Dendritic cell treated with granulocyte-macrophage colony-stimulating factor and Interleukin-4, amounts not matched to agents 40 ng/mL and 50 ng/mL, for 4 days (primary cell): Measurements from ENCODE around the gene DCAF7.

Source experiments
- H3K27ac Mint-ChIP-seq: one replicate; pipeline ENCODE4 v1.8.0; 2022; ENCODE audit warnings: mild to moderate bottlenecking, mixed read lengths
- H3K27me3 Mint-ChIP-seq: one replicate; pipeline ENCODE4 v1.8.0; 2022; ENCODE audit warnings: mild to moderate bottlenecking, mixed read lengths
- H3K36me3 Mint-ChIP-seq: one replicate; pipeline ENCODE4 v1.8.0; 2022; ENCODE audit warnings: low read depth, mixed read lengths
- H3K4me1 Mint-ChIP-seq: one replicate; pipeline ENCODE4 v1.8.0; 2022; ENCODE audit warnings: low read depth, mixed read lengths
- H3K4me3 Mint-ChIP-seq: one replicate; pipeline ENCODE4 v1.8.0; 2022; ENCODE audit warnings: mild to moderate bottlenecking, moderate library complexity, mixed read lengths
- H3K9me3 Mint-ChIP-seq: one replicate; pipeline ENCODE4 v1.8.0; 2022; ENCODE audit warnings: mixed read lengths
- intact Hi-C: fragments of 100-400 bp; cut with micrococcal nuclease; formaldehyde crosslinking; loops from one replicate; pipeline ENCODE4 v1.15.0; 2022

Gene DCAF7

DNA sequence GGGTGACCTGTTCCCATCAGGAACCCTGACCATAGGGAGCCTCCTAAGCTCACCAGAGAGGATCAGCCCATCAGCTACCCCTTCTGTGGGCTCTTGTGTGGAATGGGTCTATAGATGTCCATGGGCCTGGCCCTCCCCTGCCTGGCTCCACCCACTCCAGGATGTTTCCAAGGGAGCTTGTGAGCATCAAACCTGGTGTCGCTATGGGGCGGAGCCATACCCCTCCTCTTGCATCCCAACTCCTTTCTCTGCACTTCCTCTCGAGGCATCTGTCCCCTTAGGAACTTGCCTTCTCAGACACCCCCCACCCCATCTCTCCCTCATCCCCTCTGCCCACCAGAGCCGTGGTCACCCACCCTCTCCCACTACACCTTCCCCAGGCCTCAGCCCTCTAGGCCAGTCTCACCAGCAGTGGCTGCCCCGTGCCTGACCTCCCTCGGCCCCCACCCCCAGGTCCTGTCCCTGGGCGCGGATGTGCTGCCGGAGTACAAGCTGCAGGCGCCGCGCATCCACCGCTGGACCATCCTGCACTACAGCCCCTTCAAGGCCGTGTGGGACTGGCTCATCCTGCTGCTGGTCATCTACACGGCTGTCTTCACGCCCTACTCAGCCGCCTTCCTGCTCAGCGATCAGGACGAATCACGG is 16.7 kb upstream of the DCAF7 start:
- no peak overlapping the region for H3K4me3 Mint-ChIP-seq
- H3K9me3 Mint-ChIP-seq, result no peaks in the 10 kb centered on the region
- no peak overlapping the region for H3K27ac Mint-ChIP-seq
- intact Hi-C loops, result no loop called here
- H3K27me3 Mint-ChIP-seq, result peaks cover 28% of the 10 kb centered on the region
- H3K4me1 Mint-ChIP-seq, result peaks cover 4% of the 10 kb centered on the region
- H3K36me3 Mint-ChIP-seq, result no peaks in the 10 kb centered on the region

DNA sequence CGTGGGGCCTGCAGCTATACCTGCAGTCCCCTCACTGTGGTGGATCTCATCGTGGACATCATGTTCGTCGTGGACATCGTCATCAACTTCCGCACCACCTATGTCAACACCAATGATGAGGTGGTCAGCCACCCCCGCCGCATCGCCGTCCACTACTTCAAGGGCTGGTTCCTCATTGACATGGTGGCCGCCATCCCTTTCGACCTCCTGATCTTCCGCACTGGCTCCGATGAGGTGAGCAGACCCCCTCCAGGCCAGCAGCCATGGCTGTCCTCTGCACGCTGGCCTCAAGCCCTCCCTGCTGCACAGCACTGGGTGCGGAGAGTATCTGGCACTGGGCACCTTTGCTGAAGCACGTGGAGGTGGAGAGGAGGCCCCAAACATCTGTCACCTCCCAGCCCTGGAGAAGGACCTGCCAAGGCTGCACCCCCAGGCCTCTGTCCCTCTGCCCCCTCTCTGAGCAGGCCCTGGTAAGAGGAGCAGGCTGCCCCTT is 16.2 kb upstream of the DCAF7 start:
- Mint-ChIP-seq H3K27ac (no peak overlapping the region), H3K27me3 (peaks cover 34% of the 10 kb centered on the region)
- intact Hi-C loops, result no loop called here

DNA sequence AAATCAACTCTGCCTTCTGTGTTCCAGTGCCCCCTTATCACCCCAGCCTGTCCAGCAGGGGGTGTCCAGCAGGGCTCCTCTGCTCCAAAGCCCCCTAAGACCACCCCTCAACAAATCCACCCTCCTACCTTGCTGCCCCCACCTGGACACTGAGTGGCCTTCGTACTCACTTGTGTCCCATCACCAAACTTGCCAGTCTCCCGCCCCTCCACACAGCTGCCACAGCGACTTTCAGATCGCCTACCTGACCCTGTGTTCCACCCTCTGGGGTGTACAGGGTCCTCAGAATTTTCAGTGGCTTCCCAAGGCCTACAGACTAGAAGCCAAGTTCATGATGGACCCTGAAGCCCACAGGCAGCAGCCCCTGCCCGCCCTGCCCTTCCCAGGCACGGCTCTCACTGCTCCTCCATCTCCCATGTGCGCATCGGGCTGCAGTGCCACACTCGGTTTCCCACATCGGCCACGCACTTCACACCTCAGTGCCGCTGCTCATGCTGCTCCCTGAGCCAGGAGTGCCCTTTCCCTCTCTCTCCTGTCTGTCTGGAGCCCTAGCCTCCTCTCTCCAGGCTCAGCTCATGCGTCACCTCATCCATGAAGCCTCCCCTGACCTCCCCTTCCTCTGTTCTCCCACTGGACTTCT is 15.3 kb upstream of the DCAF7 start:
- H3K9me3 Mint-ChIP-seq, result no peaks in the 10 kb centered on the region
- H3K27me3 Mint-ChIP-seq, result peaks cover 42% of the 10 kb centered on the region
- no peak overlapping the region for H3K4me3 Mint-ChIP-seq
- peaks cover 5% of the 10 kb centered on the region for H3K4me1 Mint-ChIP-seq
- no peak overlapping the region for H3K27ac Mint-ChIP-seq
- intact Hi-C loops, result no loop called here
- H3K36me3 Mint-ChIP-seq, result no peaks in the 10 kb centered on the region

More for the DNA sequence above, 16.2 kb upstream of the DCAF7 start:
- Mint-ChIP-seq H3K9me3 (no peaks in the 10 kb centered on the region), H3K4me1 (peaks cover 5% of the 10 kb centered on the region), H3K36me3 (no peaks in the 10 kb centered on the region), H3K4me3 (no peak overlapping the region)

DNA sequence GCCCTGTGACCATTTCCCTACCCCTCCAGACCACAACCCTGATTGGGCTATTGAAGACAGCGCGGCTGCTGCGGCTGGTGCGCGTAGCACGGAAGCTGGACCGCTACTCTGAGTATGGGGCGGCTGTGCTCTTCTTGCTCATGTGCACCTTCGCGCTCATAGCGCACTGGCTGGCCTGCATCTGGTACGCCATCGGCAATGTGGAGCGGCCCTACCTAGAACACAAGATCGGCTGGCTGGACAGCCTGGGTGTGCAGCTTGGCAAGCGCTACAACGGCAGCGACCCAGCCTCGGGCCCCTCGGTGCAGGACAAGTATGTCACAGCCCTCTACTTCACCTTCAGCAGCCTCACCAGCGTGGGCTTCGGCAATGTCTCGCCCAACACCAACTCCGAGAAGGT is 14.6 kb upstream of the DCAF7 start:
- H3K4me1 Mint-ChIP-seq, result peaks cover 5% of the 10 kb centered on the region
- no peaks in the 10 kb centered on the region for H3K9me3 Mint-ChIP-seq
- H3K27me3 Mint-ChIP-seq, result peaks cover 45% of the 10 kb centered on the region
- intact Hi-C loops, result no loop called here
- H3K27ac Mint-ChIP-seq, result no peak overlapping the region
- H3K4me3 Mint-ChIP-seq, result no peak overlapping the region
- no peaks in the 10 kb centered on the region for H3K36me3 Mint-ChIP-seq

DNA sequence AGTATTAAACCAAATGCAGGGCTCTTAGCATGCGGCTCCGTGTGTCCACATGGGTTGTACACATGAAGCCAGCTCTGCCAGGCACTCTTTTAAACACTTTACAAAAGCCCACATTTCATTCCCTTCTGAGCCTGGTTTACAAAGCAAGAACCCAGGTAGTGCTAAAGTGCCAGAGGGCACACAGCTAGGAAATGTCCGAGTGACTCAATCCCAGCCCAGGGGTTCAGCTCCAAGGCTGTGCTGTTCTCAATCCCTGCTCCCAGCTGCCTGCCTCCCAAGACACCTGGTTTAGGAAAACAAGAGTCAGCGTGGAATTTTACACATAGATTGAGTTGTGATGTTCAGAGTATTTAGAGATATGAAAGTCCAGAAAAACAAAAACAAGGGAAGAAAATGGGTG is 13.3 kb upstream of the DCAF7 start:
- Mint-ChIP-seq H3K9me3 (no peaks in the 10 kb centered on the region), H3K4me3 (no peak overlapping the region), H3K36me3 (no peaks in the 10 kb centered on the region), H3K4me1 (peaks cover 10% of the 10 kb centered on the region), H3K27ac (no peak overlapping the region), H3K27me3 (peaks cover 45% of the 10 kb centered on the region)
- intact Hi-C loops, result no loop called here

DNA sequence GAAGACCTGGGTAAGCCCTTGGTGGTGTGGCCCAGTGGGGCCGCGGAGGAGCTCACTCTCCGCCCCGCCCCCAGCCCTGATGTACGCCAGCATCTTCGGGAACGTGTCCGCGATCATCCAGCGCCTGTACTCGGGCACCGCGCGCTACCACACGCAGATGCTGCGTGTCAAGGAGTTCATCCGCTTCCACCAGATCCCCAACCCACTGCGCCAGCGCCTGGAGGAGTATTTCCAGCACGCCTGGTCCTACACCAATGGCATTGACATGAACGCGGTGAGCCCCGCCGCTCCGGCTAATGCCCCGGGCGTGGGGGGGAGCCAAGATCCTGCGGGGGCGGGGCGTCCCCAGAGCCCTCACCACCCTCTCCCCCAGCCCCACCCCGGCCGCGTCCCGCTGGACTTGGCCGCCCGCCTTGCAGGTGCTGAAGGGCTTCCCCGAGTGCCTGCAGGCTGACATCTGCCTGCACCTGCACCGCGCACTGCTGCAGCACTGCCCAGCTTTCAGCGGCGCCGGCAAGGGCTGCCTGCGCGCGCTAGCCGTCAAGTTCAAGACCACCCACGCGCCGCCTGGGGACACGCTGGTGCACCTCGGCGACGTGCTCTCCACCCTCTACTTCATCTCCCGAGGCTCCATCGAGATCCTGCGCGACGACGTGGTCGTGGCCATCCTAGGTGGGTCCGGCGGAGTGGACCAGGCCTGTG is 12.1 kb upstream of the DCAF7 start:
- peaks cover 10% of the 10 kb centered on the region for H3K4me1 Mint-ChIP-seq
- H3K27me3 Mint-ChIP-seq, result peaks cover 43% of the 10 kb centered on the region
- intact Hi-C loops, result no loop called here
- no peak overlapping the region for H3K4me3 Mint-ChIP-seq
- no peaks in the 10 kb centered on the region for H3K36me3 Mint-ChIP-seq
- no peak overlapping the region for H3K27ac Mint-ChIP-seq
- H3K9me3 Mint-ChIP-seq, result no peaks in the 10 kb centered on the region

DNA sequence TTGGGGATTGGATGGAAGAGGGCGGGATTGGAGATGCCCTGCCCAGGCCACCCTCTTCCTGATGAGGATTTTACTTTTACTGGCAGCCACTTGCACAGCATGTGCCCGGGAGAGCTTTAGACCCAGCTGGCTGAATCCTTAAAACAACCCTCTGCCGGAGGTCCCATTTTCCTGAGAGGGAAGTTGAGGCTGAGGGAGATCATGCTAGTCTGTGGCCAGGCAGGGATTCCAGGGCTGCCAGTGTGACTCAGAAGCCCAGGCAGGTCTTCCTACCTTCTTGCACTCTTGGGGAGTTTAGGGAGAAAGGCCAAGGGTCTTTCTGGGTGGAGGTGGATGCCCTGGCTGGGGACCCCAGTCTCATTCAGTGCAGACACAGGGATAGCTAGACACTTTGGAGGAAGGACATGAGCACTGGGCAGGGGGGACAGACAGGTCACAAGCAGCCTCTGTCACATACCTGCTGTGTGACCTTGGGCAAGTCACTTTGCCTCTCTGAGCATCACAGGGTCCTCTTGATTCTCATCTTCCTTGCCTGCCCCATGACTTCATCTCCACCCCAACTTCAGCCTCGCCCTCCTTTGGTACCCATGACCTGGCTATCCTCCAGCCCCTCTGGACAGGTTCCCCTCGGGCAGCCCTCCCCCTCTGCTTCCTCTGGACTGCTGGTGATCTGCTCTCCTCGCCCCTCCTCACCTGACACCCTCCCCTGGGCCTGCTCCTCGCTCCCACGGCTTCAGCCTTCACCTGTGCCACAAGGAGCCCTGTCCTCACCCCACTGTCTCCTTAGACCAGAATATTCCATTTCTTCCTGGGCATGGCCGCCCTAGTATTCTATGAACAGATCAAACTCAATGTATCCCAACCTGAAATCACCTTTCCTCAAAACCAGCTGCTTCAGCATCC is 11.3 kb upstream of the DCAF7 start:
- Mint-ChIP-seq H3K4me1 (peaks cover 10% of the 10 kb centered on the region), H3K27ac (no peak overlapping the region), H3K4me3 (no peak overlapping the region), H3K36me3 (no peaks in the 10 kb centered on the region), H3K9me3 (no peaks in the 10 kb centered on the region), H3K27me3 (peaks cover 42% of the 10 kb centered on the region)
- intact Hi-C loops, result no loop called here

DNA sequence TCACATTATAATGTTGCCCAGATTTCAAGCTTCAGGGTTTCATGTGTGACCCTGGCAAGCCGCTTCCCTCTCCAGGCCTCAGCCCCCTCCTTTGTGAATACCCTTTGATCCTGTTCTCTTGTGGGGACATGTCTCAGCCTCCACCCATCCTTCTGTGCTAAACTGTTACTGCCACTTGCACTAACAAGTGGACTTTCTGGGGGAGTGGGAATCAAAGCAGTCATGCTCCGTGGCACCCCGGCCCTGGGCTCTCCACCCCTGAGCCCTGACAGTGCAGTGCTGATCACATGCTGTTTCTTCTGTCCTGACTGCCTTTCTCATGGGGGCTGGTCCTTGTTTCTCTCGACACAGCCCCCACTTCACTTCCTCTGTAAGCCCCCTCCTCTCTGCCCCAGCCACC is 9.7 kb upstream of the DCAF7 start:
- H3K4me1 Mint-ChIP-seq, result peaks cover 10% of the 10 kb centered on the region
- H3K9me3 Mint-ChIP-seq, result no peaks in the 10 kb centered on the region
- H3K36me3 Mint-ChIP-seq, result no peaks in the 10 kb centered on the region
- intact Hi-C loops, result no loop called here
- H3K27ac Mint-ChIP-seq, result no peak overlapping the region
- H3K27me3 Mint-ChIP-seq, result peaks cover 33% of the 10 kb centered on the region
- no peak overlapping the region for H3K4me3 Mint-ChIP-seq

DNA sequence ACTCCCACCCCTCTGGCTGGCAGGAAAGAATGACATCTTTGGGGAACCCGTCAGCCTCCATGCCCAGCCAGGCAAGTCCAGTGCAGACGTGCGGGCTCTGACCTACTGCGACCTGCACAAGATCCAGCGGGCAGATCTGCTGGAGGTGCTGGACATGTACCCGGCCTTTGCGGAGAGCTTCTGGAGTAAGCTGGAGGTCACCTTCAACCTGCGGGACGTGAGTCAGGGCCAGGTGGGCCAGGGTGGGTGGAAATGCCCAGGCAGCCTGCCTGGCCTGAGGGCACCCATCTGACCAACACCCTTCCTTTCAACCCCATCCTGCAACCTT is 8.1 kb upstream of the DCAF7 start:
- H3K27ac Mint-ChIP-seq, result no peak overlapping the region
- H3K36me3 Mint-ChIP-seq, result no peaks in the 10 kb centered on the region
- no peaks in the 10 kb centered on the region for H3K9me3 Mint-ChIP-seq
- H3K4me3 Mint-ChIP-seq, result no peak overlapping the region
- intact Hi-C loops, result no loop called here
- peaks cover 10% of the 10 kb centered on the region for H3K4me1 Mint-ChIP-seq
- H3K27me3 Mint-ChIP-seq, result peaks cover 30% of the 10 kb centered on the region

DNA sequence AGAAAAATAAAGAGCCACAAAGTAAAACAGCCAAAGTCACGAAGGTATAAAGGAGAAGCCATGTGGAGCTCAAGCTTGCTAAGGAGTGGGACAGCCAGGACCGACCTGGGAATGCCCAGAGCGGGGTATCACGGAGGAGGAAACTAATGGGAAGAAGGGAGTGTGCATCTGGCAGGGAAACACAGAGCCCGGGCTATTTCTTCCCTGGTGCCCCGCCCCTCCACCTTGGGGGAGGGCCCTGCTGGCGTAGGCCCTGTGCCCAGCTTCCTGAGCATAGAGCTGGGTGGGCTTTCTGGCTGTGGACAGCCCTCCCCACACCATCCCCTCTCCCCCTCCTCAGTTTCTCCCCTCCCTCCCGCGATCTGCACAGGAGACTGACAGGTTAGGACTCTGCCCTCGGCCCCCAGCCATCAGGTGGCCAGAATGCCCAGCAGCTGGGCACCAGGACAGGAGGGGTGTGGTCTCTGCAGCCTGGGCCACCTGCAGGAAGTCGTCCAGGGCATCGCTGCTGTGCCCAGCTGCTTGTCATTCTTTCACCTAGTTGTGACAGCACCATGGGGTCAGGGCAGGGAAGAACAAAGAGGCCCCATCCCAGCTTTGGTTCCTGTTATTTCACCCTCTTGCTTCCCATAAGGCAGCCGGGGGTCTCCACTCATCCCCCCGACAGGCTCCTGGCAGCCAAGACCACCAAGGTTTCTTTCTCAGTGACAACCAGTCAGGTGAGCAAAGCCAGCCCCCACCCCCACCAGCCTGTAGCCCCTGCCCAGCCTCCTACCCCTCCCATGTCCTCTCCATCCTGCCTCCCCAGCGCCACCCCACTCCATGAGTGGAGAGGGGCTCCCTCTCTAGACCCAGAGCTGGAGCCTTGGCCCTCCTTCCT is 7.1 kb upstream of the DCAF7 start:
- intact Hi-C loops, result no loop called here
- H3K9me3 Mint-ChIP-seq, result no peaks in the 10 kb centered on the region
- H3K36me3 Mint-ChIP-seq, result no peaks in the 10 kb centered on the region
- H3K4me3 Mint-ChIP-seq, result no peak overlapping the region
- H3K4me1 Mint-ChIP-seq, result peaks cover 10% of the 10 kb centered on the region
- no peak overlapping the region for H3K27ac Mint-ChIP-seq
- H3K27me3 Mint-ChIP-seq, result peaks cover 20% of the 10 kb centered on the region

DNA sequence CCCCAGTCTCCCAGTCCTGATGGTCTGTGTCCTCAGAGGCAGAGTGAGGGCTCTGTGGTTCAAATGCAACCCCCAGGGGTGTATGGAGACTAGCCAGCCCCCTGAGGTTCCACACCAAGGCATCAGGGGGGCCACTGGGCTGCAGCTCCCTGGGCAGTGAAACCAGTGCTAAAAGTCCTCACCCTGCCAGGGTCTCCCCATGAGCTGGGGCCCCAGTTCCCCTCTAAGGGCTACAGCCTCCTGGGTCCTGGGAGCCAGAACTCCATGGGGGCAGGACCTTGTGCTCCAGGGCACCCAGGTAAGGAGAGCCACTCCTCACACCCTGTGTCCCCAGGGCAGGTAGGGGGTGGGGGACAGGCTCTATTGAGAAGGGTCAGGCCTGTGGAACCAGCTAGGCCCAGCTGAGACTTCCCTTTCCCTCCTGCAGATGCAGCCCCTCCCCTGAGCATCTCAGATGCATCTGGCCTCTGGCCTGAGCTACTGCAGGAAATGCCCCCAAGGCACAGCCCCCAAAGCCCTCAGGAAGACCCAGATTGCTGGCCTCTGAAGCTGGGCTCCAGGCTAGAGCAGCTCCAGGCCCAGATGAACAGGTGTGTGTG is 6.4 kb upstream of the DCAF7 start:
- Mint-ChIP-seq H3K27me3 (peaks cover 13% of the 10 kb centered on the region), H3K9me3 (no peaks in the 10 kb centered on the region), H3K36me3 (no peaks in the 10 kb centered on the region), H3K27ac (no peak overlapping the region), H3K4me1 (peaks cover 5% of the 10 kb centered on the region), H3K4me3 (no peak overlapping the region)
- intact Hi-C loops, result no loop called here

DNA sequence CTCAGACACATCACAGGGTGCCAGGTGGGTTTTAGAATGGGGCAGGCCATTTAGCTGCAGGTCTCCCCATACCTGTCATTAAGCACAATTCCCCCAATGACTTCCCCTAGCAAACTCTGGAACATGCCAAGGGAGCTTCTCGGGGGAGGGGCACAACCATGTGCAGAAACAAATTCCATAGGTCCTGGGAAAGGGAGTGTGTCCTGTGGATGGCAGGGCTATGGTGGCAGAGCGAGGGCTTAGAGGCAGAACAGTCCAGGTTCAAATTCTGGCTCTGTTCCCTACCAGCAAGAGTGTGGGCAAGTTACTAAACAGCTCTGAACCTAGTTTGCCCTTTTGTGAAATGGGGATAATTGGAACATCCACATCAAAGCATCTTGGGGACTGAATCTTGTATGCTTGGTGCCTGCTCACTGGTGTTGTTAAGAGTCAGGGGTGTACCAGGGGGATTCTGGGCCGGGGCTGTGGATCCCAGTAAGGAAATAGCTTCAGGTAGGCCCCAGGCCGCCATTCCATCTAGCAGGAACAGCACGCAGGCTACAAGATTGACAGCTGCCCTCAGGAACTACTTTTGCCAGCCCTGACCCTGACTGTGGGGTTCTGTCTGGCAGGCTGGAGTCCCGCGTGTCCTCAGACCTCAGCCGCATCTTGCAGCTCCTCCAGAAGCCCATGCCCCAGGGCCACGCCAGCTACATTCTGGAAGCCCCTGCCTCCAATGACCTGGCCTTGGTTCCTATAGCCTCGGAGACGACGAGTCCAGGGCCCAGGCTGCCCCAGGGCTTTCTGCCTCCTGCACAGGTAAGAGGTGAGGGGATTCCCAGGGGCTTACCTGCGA is 5.6 kb upstream of the DCAF7 start:
- Mint-ChIP-seq H3K4me3 (no peak overlapping the region), H3K27me3 (peaks cover 5% of the 10 kb centered on the region), H3K27ac (no peak overlapping the region), H3K4me1 (peaks cover 8% of the 10 kb centered on the region), H3K36me3 (no peaks in the 10 kb centered on the region), H3K9me3 (no peaks in the 10 kb centered on the region)
- intact Hi-C loops, result no loop called here
